ENCODE results near the gene STK24.

DNA sequence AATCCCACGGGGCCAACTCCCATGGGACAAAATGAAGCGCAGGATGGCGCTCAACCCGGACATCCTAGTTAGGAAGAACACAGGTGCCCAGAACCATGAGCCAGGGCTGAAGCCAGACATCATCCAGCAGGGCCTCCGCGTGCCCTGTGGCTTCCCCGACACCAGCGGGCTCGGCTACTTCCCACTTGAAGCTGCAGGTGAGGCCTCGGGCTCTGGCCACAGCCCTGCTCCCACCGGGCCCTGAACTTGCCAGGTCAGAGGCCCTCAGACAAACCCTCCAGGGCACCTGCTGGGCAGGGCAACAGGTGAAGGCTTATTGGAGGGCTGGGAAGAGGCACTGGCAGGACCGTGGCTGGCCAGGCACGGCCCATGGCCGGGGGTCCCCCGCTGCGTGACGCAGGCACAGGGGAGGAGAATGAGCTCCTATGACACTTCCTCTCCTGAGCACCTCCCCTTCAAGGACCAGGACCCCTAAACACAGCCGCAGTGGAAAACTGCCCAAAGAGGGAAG is 117.7 kb downstream of the STK24 start:
- TF ChIP-seq POLR2AphosphoS5 (IDR thresholded peaks at IDR 0.05; ENCODE audit: low read depth, low read length) (no peak), EP300 (IDR thresholded peaks at IDR 0.05; ENCODE audit: borderline replicate concordance in 1 of 2, low read depth in 2 of 2, low read length in 2 of 2) (no peak), SUZ12 (IDR thresholded peaks at IDR 0.05; ENCODE audit: low read length) (no peak), KDM1A (IDR thresholded peaks at IDR 0.05; ENCODE audit: borderline replicate concordance, low read length) (no peak), SP1 (IDR thresholded peaks at IDR 0.05; ENCODE audit: low read depth, low read length) (no peak), POLR2A (IDR thresholded peaks at IDR 0.05; ENCODE audit: control extremely low read depth in 1 of 2, low read depth in 2 of 2, low read length in 2 of 2) (no peak), BRCA1 (IDR thresholded peaks at IDR 0.05; ENCODE audit: low read depth, low read length) (no peak), CHD1 (IDR thresholded peaks at IDR 0.05; ENCODE audit: low read depth, low read length) (no peak)
- TF ChIP-seq, protein P1, sequence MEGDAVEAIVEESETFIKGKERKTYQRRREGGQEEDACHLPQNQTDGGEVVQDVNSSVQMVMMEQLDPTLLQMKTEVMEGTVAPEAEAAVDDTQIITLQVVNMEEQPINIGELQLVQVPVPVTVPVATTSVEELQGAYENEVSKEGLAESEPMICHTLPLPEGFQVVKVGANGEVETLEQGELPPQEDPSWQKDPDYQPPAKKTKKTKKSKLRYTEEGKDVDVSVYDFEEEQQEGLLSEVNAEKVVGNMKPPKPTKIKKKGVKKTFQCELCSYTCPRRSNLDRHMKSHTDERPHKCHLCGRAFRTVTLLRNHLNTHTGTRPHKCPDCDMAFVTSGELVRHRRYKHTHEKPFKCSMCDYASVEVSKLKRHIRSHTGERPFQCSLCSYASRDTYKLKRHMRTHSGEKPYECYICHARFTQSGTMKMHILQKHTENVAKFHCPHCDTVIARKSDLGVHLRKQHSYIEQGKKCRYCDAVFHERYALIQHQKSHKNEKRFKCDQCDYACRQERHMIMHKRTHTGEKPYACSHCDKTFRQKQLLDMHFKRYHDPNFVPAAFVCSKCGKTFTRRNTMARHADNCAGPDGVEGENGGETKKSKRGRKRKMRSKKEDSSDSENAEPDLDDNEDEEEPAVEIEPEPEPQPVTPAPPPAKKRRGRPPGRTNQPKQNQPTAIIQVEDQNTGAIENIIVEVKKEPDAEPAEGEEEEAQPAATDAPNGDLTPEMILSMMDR (IDR thresholded peaks at IDR 0.05; ENCODE audit: control extremely low read depth in 1 of 3, insufficient read depth in 1 of 3, low read depth in 1 of 3, low read length in 3 of 3): no peak
